BLaER1 treated with 17β-estradiol and CSF1 and Interleukin-3, amounts not matched to agents 10 nM and 100 nM (cell line): Measurements from ENCODE around the gene TMC4.

Experiments
- H3K27ac ChIP-seq, 11 experiments: shearing (Covaris generic); formaldehyde crosslinking; 2 replicates each; pipeline ENCODE4 v1.8.1; 2022
- H3K27me3 ChIP-seq, 11 experiments: shearing (Covaris generic); formaldehyde crosslinking; 2 replicates each; pipeline ENCODE4 v1.8.1; 2022
- H3K36me3 ChIP-seq, 11 experiments: shearing (Covaris generic); formaldehyde crosslinking; 2 replicates each; pipeline ENCODE4 v1.8.1; 2022
- H3K4me1 ChIP-seq, 10 experiments: shearing (Covaris generic); formaldehyde crosslinking; 2 replicates each; pipeline ENCODE4 v1.8.1; 2022
- H3K4me2 ChIP-seq, 11 experiments: shearing (Covaris generic); formaldehyde crosslinking; 2 replicates each; pipeline ENCODE4 v1.8.1; 2022
- H3K4me3 ChIP-seq, 10 experiments: shearing (Covaris generic); formaldehyde crosslinking; 2 replicates each; pipeline ENCODE4 v1.8.1; 2022
- H3K9ac ChIP-seq, 11 experiments: shearing (Covaris generic); formaldehyde crosslinking; 2 replicates each; pipeline ENCODE4 v1.8.1; 2022
- H3K9me3 ChIP-seq, 11 experiments: shearing (Covaris generic); formaldehyde crosslinking; replicated peaks in 1 of 11; 2 replicates each; pipeline ENCODE4 v1.8.1; 2022
- H4K20me1 ChIP-seq, 11 experiments: shearing (Covaris generic); formaldehyde crosslinking; 2 replicates each; pipeline ENCODE4 v1.8.1; 2022
- Cebpa-rat ChIP-seq, 11 experiments: shearing (Covaris generic); IDR thresholded peaks; 2 replicates each; pipeline ENCODE4 v1.8.1; 2022

TMC4 gene

DNA sequence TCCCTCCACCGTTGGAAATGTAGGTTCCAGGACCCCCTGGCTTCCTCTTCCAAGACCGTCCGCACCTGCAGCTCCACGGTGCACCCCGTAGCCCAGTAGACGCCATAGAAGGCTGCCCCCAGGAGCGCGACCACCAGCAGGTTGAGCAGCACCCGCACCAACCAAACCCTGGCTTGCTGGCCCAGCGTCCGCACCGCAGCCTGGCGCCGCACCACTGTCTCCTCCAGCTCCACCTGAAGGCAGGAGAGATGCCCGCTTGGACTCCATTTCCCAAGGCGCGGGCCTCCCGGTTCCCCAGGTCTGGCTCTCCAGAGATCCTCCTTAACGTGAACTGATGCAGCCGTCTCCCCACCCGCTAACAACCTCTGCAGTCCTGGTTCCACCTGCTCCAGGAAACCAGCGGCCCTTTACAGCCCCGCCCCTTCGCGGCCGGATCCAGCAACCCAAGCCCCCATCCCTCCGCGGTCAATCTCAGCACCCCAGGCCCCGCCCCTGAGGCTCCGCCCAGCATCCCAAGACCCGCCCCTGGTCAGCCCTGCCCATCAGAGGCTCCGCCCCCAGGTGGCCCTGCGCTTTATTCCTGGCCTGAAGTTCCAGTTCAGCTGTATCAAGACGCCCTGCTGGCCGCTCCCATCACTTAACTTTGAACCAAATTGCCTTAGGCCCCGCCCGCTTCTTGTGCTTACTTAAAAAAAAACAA lies 8.4 kb downstream of the TMC4 start:
- no peak for TF ChIP-seq Cebpa-rat (IDR thresholded peaks at IDR 0.05)
- peaks cover 0 to 5% (median 0%) of the 10 kb centered on the region in 11 experiments; a peak in 2 of 22 replicates for H4K20me1 ChIP-seq
- H3K4me1 ChIP-seq, result peaks cover 41 to 55% (median 53%) of the 10 kb centered on the region in 10 experiments
- no peaks in the 10 kb centered on the region for H3K27me3 ChIP-seq
- H3K4me3 ChIP-seq, result no peak overlapping the region
- H3K4me2 ChIP-seq, result peak overlapping the region; percentile 40 to 98 (median 69)
- H3K36me3 ChIP-seq, result no peaks in the 10 kb centered on the region
- H3K27ac ChIP-seq, result no peak overlapping the region
- H3K9me3 ChIP-seq, result peaks cover 0 to 10% (median 0%) of the 10 kb centered on the region in 11 experiments; a peak in 4 of 22 replicates
- H3K9ac ChIP-seq, result no peak overlapping the region

DNA sequence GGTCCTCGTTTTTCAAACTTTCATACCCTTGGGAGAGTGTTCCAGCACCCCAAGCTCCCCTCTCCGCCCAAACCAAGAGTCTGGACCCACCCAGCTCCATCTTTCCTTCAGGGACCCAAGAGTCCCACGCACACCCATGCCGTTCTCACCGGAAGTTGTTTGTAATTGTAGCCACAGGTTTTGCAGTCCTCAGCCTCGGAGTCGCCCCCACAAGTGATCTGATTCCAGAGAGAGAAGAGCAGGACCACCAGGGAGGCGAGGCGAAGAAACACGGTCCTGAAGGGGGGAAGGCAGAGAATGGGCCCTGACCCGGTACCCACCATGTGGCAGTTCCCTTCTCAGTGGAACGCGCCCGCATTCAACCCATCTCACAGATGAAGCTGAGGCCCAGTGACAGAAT lies 10.1 kb downstream of the TMC4 start:
- TF ChIP-seq Cebpa-rat (IDR thresholded peaks at IDR 0.05), result no peak
- H3K9me3 ChIP-seq, result peaks cover 0 to 10% (median 0%) of the 10 kb centered on the region in 11 experiments; a peak in 4 of 22 replicates
- H3K4me3 ChIP-seq, result peak overlapping the region in 9 of 10 experiments; percentile 33 to 75 (median 52); a peak in 13 of 20 replicates
- peak overlapping the region in 8 of 11 experiments; percentile 0 to 51 (median 26); a peak in 10 of 22 replicates for H3K27ac ChIP-seq
- H3K9ac ChIP-seq, result peak overlapping the region in 8 of 11 experiments; percentile 12 to 57 (median 47); a peak in 11 of 22 replicates
- H3K27me3 ChIP-seq, result no peaks in the 10 kb centered on the region
- H3K36me3 ChIP-seq, result peaks cover 2 to 6% (median 5%) of the 10 kb centered on the region in 11 experiments; a peak in 21 of 22 replicates
- peak overlapping the region; percentile 76 to 99 (median 90) for H3K4me2 ChIP-seq
- peaks cover 48 to 61% (median 54%) of the 10 kb centered on the region in 10 experiments for H3K4me1 ChIP-seq
- peaks cover 0 to 17% (median 12%) of the 10 kb centered on the region in 11 experiments; a peak in 12 of 22 replicates for H4K20me1 ChIP-seq

DNA sequence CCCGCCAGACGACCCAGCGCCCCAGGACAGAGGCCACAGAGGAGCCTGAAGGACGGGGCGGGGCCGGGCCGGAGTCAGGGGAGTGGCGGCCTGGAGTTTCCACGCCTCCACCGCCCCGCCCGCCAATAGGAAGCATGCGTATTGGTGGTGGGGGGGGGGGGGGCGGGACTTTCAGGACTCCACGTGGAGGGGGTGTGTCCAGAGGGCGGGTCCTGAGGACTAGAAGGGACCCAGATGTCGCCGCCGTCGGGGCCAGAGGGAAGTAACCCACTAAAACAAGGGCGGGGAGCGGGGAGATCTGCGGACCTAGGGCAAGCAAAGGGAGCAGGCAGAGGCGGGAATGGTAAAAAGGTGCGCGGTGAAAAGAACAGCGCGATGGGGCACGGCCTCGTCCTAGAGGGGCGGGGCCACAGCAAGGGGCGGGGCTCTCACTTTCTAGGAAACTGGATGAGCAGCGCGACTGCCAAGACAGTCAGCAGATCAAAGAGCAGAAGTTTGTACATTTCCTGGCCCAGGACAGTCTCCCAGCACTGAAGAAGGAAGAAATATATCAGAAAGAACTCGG lies 10.6 kb downstream of the TMC4 start:
- H3K4me2 ChIP-seq, result peak overlapping the region; percentile 87 to 99 (median 98)
- H3K9ac ChIP-seq, result peak overlapping the region in 10 of 11 experiments; percentile 53 to 88 (median 64); a peak in 17 of 22 replicates
- no peaks in the 10 kb centered on the region for H3K27me3 ChIP-seq
- H3K9me3 ChIP-seq, result peaks cover 0 to 10% (median 0%) of the 10 kb centered on the region in 11 experiments; a peak in 4 of 22 replicates
- H3K27ac ChIP-seq, result peak overlapping the region in 7 of 11 experiments; percentile 1 to 51 (median 26); a peak in 9 of 22 replicates
- H4K20me1 ChIP-seq, result peaks cover 0 to 22% (median 15%) of the 10 kb centered on the region in 11 experiments; a peak in 13 of 22 replicates
- TF ChIP-seq Cebpa-rat (IDR thresholded peaks at IDR 0.05), result no peak
- peaks cover 8 to 11% (median 10%) of the 10 kb centered on the region in 11 experiments for H3K36me3 ChIP-seq
- peak overlapping the region; percentile 16 to 80 (median 50); a peak in 14 of 20 replicates for H3K4me3 ChIP-seq
- peaks cover 49 to 66% (median 58%) of the 10 kb centered on the region in 10 experiments for H3K4me1 ChIP-seq

DNA sequence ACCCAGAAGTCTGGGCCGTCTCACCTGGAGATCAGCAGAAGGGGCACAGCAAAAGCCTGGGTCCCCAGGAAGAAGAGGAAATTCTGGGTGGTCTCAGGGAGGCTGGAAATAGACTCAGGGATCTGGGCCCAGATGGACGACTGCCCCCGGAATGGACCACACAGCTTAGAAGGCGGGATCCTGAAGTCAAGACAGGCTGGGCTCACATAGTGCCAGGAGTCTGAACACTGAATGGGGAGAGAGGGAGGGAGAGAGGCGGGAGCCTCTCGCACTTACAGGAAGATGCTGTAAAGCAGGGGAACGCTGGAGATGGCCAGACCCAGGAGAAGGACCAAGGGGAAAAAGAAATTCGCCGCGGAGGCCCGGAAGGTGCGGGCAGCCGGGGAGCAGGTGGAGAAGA lies 12.1 kb downstream of the TMC4 start:
- peak overlapping the region; percentile 60 to 80 (median 70) for H3K4me3 ChIP-seq
- no peak for TF ChIP-seq Cebpa-rat (IDR thresholded peaks at IDR 0.05)
- peak overlapping the region in 10 of 11 experiments; percentile 76 to 91 (median 84); a peak in 20 of 22 replicates for H3K27ac ChIP-seq
- H3K9me3 ChIP-seq, result peaks cover 0 to 10% (median 0%) of the 10 kb centered on the region in 11 experiments; a peak in 4 of 22 replicates
- no peaks in the 10 kb centered on the region for H3K27me3 ChIP-seq
- peak overlapping the region; percentile 87 to 99 (median 98) for H3K4me2 ChIP-seq
- peak overlapping the region; percentile 83 to 91 (median 85) for H3K9ac ChIP-seq
- H4K20me1 ChIP-seq, result peaks cover 0 to 37% (median 30%) of the 10 kb centered on the region in 11 experiments; a peak in 16 of 22 replicates
- H3K36me3 ChIP-seq, result peaks cover 23 to 26% (median 25%) of the 10 kb centered on the region in 11 experiments
- H3K4me1 ChIP-seq, result peaks cover 49 to 72% (median 60%) of the 10 kb centered on the region in 10 experiments

DNA sequence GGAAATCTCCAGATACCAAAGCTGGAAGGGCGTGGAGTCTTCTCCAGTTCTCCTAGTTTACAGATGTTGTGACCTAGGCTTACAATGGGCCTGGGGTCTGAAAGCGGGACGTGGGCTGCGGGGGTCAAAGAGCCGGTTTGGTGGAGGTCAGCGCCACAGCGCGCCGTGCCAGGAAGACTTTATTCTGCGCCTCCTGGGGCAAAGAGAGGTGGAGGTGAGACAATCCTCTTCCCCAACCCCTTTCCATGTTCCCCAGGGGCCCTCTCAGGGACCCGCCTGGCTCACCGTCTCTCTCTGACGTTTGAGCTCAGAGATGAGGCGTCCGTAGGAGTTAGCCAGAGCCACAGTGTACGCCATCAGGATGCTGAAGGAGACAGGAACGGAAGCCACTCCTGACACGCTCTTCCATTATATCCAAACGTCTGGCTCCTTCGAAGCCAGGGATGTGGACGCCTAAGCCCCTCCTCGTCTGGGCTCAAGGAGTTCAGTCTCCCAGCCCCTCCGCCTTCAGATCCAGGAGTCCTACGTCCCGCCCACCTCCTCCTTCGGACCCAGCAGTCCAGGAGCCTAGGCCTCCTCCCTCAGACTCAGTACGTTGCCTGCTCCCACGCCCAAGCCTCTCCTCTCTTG lies 12.7 kb downstream of the TMC4 start:
- Histone ChIP-seq H3K36me3 (peaks cover 28 to 32% (median 30%) of the 10 kb centered on the region in 11 experiments), H3K9me3 (peaks cover 0 to 8% (median 0%) of the 10 kb centered on the region in 11 experiments; a peak in 4 of 22 replicates), H3K27me3 (no peaks in the 10 kb centered on the region), H3K4me3 (peak overlapping the region; percentile 60 to 80 (median 70)), H4K20me1 (peaks cover 0 to 43% (median 35%) of the 10 kb centered on the region in 11 experiments; a peak in 16 of 22 replicates), H3K27ac (peak overlapping the region; percentile 71 to 91 (median 83)), H3K4me1 (peaks cover 49 to 72% (median 60%) of the 10 kb centered on the region in 10 experiments), H3K4me2 (peak overlapping the region; percentile 87 to 99 (median 98)), H3K9ac (peak overlapping the region; percentile 83 to 91 (median 85))
- TF ChIP-seq Cebpa-rat (IDR thresholded peaks at IDR 0.05), result no peak

DNA sequence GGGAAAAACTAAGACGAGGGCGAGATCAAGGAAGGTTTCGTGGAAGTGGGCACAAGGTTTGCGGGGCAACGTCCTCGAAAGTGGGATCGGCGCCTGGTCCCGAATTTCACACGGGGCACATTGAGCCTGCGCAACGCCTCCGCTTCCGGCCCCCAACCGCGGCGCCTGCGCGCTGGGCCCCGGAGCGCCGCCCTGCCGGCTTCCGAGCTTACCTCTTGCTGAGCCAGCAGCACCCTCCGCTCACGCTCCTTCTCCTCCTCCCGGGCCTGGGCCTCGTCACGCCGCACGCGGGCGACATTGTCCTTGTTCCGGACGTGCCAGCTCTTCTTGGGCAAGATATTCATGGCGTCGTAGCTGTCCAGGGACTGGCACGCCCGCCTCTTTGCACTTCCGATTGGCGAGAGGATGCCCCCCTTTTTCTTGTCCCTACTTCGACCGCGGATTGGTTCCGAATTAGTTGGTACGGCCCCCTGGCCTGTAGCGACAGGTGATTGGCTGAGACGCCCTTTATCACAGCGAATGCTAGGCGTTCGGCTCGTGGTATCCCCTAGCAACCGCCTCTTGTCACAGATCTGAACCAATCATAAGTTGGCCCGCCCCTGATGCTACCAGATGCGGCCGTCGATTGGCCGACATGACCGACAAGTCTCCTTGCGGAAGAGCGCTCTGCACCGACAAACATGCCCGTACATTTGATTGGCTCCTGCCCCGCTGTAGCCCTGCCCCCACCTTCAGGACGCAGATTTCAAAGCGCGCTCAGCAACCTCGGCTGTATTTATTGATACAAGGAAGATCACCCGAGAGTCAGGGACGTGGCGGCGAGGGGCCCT lies 13.4 kb downstream of the TMC4 start, which contains the start of gene LENG1:
TSS of gene LENG1 (minus strand) at position 370 of the 830 bp plus-strand sequence. CDS start at position 344, 26 bp downstream.
- Histone ChIP-seq H3K4me1 (peaks cover 51 to 66% (median 60%) of the 10 kb centered on the region in 10 experiments), H3K4me3 (peak within 1 kb of the TSS; percentile 62 to 80 (median 72)), H3K27me3 (no peaks in the 10 kb centered on the region), H4K20me1 (peaks cover 0 to 50% (median 42%) of the 10 kb centered on the region in 11 experiments; a peak in 17 of 22 replicates), H3K36me3 (peaks cover 35 to 39% (median 38%) of the 10 kb centered on the region in 11 experiments), H3K4me2 (peak within 1 kb of the TSS; percentile 88 to 100 (median 98)), H3K9ac (peak within 1 kb of the TSS; percentile 83 to 91 (median 87)), H3K9me3 (peaks cover 0 to under 1% (median 0%) of the 10 kb centered on the region in 11 experiments; a peak in 1 of 22 replicates), H3K27ac (peak within 1 kb of the TSS; percentile 83 to 95 (median 89))
- no peak for TF ChIP-seq Cebpa-rat (IDR thresholded peaks at IDR 0.05)

DNA sequence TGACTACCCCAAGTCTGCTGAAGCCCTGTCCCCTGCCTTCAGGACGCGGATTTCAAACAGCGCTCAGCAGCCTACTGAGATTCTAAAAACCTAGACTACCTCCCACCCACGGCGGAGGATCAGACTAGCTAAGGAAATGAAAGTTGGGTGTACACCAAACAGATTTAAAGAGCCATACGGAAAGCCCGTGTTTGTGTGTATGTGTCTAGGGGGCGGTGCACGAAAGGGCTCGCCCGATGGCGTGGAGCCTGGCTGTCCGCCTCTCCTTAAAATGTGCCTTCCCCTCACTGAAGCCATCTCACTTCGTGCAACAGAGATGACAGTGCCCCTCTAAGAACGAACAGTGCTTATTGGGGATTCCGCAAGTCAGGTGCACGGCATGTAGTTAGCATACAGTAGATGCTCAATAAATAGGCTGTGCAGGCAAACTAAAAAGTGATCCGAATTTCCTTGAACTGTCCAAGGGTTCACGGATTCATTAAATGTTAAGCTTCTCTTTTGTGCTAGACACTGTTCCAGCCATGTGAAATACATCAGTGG lies 14.1 kb downstream of the TMC4 start:
- peaks cover 42 to 46% (median 45%) of the 10 kb centered on the region in 11 experiments for H3K36me3 ChIP-seq
- TF ChIP-seq Cebpa-rat (IDR thresholded peaks at IDR 0.05), result no peak
- peak overlapping the region; percentile 83 to 95 (median 89); a peak in 21 of 22 replicates for H3K27ac ChIP-seq
- peak overlapping the region; percentile 84 to 100 (median 96) for H3K4me2 ChIP-seq
- H3K9ac ChIP-seq, result peak overlapping the region; percentile 80 to 90 (median 85)
- peaks cover 47 to 66% (median 54%) of the 10 kb centered on the region in 10 experiments for H3K4me1 ChIP-seq
- H4K20me1 ChIP-seq, result peaks cover 2 to 57% (median 49%) of the 10 kb centered on the region in 11 experiments; a peak in 20 of 22 replicates
- peak overlapping the region; percentile 60 to 75 (median 68) for H3K4me3 ChIP-seq
- no peaks in the 10 kb centered on the region for H3K9me3 ChIP-seq
- no peaks in the 10 kb centered on the region for H3K27me3 ChIP-seq
